Activated CD8-positive, alpha-beta memory T cell treated with anti-CD3 and anti-CD28 coated beads for 1 hour (primary cell): ENCODE measurements around the gene PUS10.

Experiments
- DNase-seq, 2 donors: peaks; one replicate each; pipeline ENCODE4 v3.0.0-alpha.2; 2020; ENCODE audit warnings: low read depth in 1 of 2; ENCODE audit errors: extremely low read depth in 1 of 2

The PUS10 gene

GRCh38 chr2:60973705-60974104, 44.4 kb downstream of the PUS10 start:
- DNase-seq, result no peak

- DNase-seq, result no peak
Measured at GRCh38 chr2:60972889-60973656, 45.0 kb downstream of the PUS10 start.

GRCh38 chr2:60966507-60967405, 51.3 kb downstream of the PUS10 start:
- DNase-seq, result no peak

GRCh38 chr2:60965499-60965785, 52.6 kb downstream of the PUS10 start:
- DNase-seq, result no peak

GRCh38 chr2:60964651-60965498, 53.2 kb downstream of the PUS10 start:
- no peak for DNase-seq

- no peak for DNase-seq
Measured at GRCh38 chr2:60963190-60963589, 54.9 kb downstream of the PUS10 start.

GRCh38 chr2:60962528-60962927, 55.5 kb downstream of the PUS10 start:
- DNase-seq, result no peak

GRCh38 chr2:60961457-60961856, 56.6 kb downstream of the PUS10 start:
- no peak for DNase-seq

- no peak for DNase-seq
Measured at GRCh38 chr2:60960706-60961105, 57.3 kb downstream of the PUS10 start.

- DNase-seq, result no peak
Measured at GRCh38 chr2:60959501-60959900, 58.6 kb downstream of the PUS10 start.

GRCh38 chr2:60958800-60959199, 59.3 kb downstream of the PUS10 start:
- DNase-seq, result no peak

- DNase-seq, result no peak
Measured at GRCh38 chr2:60958361-60958760, 59.7 kb downstream of the PUS10 start.

- no peak for DNase-seq
Measured at GRCh38 chr2:60957643-60958042, 60.4 kb downstream of the PUS10 start.

GRCh38 chr2:60957224-60957623, 60.8 kb downstream of the PUS10 start:
- no peak for DNase-seq

GRCh38 chr2:60954139-60954538, 63.9 kb downstream of the PUS10 start:
- DNase-seq, result no peak

- DNase-seq, result no peak
Measured at GRCh38 chr2:60948926-60949579, 69.0 kb downstream of the PUS10 start.

GRCh38 chr2:60948161-60948560, 69.9 kb downstream of the PUS10 start:
- DNase-seq, result no peak

- DNase-seq, result no peak
Measured at GRCh38 chr2:60947056-60947455, 71.0 kb downstream of the PUS10 start.

GRCh38 chr2:60945341-60945740, 72.7 kb downstream of the PUS10 start:
- DNase-seq, result no peak

GRCh38 chr2:60939622-60940021, 78.4 kb downstream of the PUS10 start:
- DNase-seq, result no peak

GRCh38 chr2:60938301-60938700, 79.8 kb downstream of the PUS10 start:
- no peak for DNase-seq
